AG04450 (cell line): ENCODE results near the gene EPB41L2. TPM values are rescaled to one million over a fixed set of nuclear protein-coding genes. Genes with fewer than 3 reads are reported as not detected.

Experiments used
- CTCF ChIA-PET: fragments of 300-600, 350-600 bp; formaldehyde crosslinking; extraction: SDS; loops from one replicate; lab custom pipeline; 2022; ENCODE audit warnings: antibody characterized with exemption, inconsistent platforms; lab: Charles Lee
- POLR2A ChIA-PET: fragments of 350-600 bp; formaldehyde crosslinking; extraction: SDS; loops from one replicate; lab custom pipeline; 2021; ENCODE audit warnings: antibody characterized with exemption, inconsistent platforms; lab: Yijun Ruan, JAX
- DNase-seq: peaks from one replicate; pipeline ENCODE4 v3.0.0-alpha.2; 2011; ENCODE audit warnings: low read depth, low spot score
- H3K27ac ChIP-seq: one replicate; pipeline ENCODE4 v1.5.1; 2012; ENCODE audit warnings: low read depth, low read length, control low read depth
- H3K27me3 ChIP-seq: one replicate; pipeline ENCODE4 v1.6.0; 2012; ENCODE audit warnings: low read length; ENCODE audit not compliant: control insufficient read depth, insufficient read depth
- H3K4me3 ChIP-seq: 2 replicates; pipeline ENCODE4 v1.5.1; 2011; ENCODE audit warnings: mild to moderate bottlenecking, low read depth, low read length, control low read depth
- H3K9me3 ChIP-seq: 2 replicates; pipeline ENCODE4 v1.5.1; 2012; ENCODE audit warnings: low read length; ENCODE audit not compliant: control insufficient read depth, insufficient read depth
- CTCF ChIP-seq: IDR thresholded peaks from 2 replicates; pipeline ENCODE4 v1.5.1; 2011; ENCODE audit warnings: low read depth, low read length, control low read depth, inconsistent platforms
- polyA plus RNA-seq: library from polyadenylated mRNA; depleted of rRNA; stranded (reverse); fragments of >200 nt; gene quantifications from 2 replicates; pipeline ENCODE4 v1.2.3, GENCODE V29; 2011

The EPB41L2 gene
- polyA plus RNA-seq, 1 experiment = 165 TPM

- CTCF ChIA-PET = interaction anchor here (0.6 to 1.2 kb wide), 2 partner anchors 49 to 138 kb away, joined by 3 to 4 read pairs; no protein-coding TSS in a partner anchor
- no peak overlapping the region for H3K27ac ChIP-seq
- no peak for DNase-seq
Observed at GRCh38 chr6:131068165-131068564, 5.1 kb upstream of the EPB41L2 start.

GRCh38 chr6:131067521-131067920 lies 4.5 kb upstream of the EPB41L2 start:
- Histone ChIP-seq H3K27me3 (no peaks in the 10 kb centered on the region), H3K4me3 (no peak overlapping the region), H3K27ac (no peak overlapping the region), H3K9me3 (no peaks in the 10 kb centered on the region; the same call in 1 of the 2 replicates)
- ChIA-PET CTCF (interaction anchor here (0.6 kb wide), 1 partner anchor 137 kb away, joined by 3 read pairs; no protein-coding TSS in a partner anchor), POLR2A (no interaction called here)
- no peak for TF ChIP-seq CTCF
- no peak for DNase-seq

More at GRCh38 chr6:131068165-131068564, 5.1 kb upstream of the EPB41L2 start:
- no peak for TF ChIP-seq CTCF
- POLR2A ChIA-PET = no interaction called here
- H3K9me3 ChIP-seq = no peaks in the 10 kb centered on the region
- no peak overlapping the region for H3K4me3 ChIP-seq
- no peaks in the 10 kb centered on the region for H3K27me3 ChIP-seq

DNA sequence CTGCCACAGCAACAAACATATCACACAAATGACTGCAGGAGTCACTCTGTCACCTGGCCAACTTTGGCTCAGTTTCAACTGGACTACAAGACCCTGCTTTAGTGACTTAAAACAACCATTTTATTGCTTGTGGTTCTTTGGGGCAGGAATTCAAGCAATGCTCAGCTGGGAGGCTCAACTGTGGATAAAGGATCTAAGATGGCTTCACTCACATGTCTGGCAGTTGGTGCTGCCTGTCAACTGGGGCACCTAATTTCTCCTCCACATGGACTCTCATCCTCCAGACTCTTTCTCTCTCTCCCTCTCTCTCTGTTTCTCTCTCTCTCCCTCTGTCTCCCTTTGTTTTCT lies 2.8 kb upstream of the EPB41L2 start:
- POLR2A ChIA-PET = no interaction called here

DNA sequence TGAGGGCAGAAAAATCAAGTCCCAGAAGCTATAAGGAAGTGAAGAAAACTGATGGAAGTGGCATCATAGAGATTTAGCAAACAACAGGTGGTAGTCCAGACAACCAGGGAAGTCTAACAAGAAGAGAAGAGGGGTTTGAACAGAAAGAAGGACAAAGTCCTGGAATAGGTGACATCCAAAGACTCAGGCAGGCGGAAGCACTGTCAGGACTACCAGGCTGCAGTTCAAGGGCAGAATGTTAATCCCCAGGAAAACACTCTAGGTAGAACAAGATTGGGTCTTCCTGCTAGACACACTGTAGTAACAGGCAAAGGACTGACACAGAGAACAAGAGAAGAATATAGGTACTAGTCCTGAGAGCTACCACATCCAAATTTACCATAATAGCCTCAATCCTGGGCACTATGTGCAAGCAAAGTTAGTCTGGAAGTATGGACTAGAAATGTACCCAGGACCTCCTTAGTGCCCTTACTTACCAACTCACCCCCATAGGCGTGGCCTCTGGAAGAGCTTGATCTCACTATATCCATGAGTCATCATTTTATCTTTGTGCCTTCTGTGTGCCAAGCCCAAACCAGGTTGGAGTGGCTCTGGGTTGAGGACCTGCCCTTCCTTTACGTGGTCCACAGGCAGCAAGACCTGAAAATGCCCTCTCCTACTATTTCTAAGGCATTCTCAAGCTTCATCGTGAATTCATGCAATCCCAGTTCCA lies 2.2 kb upstream of the EPB41L2 start:
- Histone ChIP-seq H3K4me3 (no peak overlapping the region), H3K27me3 (no peaks in the 10 kb centered on the region), H3K27ac (no peak overlapping the region), H3K9me3 (no peaks in the 10 kb centered on the region; the same call in 1 of the 2 replicates)
- TF ChIP-seq CTCF = no peak
- no peak for DNase-seq
- POLR2A ChIA-PET = no interaction called here
- CTCF ChIA-PET = interaction anchor here (0.6 to 1.2 kb wide), 2 partner anchors 180 to 758 kb away, joined by 3 to 4 read pairs; no protein-coding TSS in a partner anchor

More for the DNA sequence above, 2.8 kb upstream of the EPB41L2 start:
- no peaks in the 10 kb centered on the region; the same call in 1 of the 2 replicates for H3K9me3 ChIP-seq
- CTCF ChIA-PET = interaction anchor here (1.2 kb wide), 1 partner anchor 181 kb away, joined by 4 read pairs; no protein-coding TSS in a partner anchor
- no peak for DNase-seq
- H3K27ac ChIP-seq = no peak overlapping the region
- H3K4me3 ChIP-seq = no peak overlapping the region
- H3K27me3 ChIP-seq = no peaks in the 10 kb centered on the region
- no peak for TF ChIP-seq CTCF

DNA sequence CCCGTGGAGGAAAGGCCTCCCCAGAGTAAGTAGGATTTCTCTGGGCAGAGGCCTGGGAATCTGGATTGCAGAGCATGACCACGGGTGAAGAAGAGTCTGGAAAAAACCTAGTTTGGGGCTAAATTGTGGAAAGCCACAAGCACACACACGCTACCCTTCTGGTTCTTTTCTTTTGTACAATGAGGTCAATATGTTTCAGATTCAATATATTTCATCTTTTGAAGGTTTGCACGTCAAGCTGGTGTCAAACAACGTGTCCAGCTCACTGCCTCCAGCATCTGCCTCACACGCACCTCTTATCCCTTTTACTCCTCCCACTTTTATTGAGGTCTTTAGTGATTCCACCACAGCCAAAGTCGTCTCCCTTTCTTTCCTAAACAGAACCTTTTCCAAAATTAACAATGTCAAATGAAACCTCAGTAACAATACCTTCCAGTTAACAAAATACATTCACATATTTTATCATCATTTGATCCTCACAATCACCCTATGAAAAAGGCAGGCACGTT lies 773 bp upstream of the EPB41L2 start:
- peak overlapping the region; percentile 62 for H3K4me3 ChIP-seq
- ChIA-PET POLR2A (interaction anchor here (0.6 to 1.2 kb wide), 2 partner anchors 38 to 174 kb away, joined by 4 read pairs; no protein-coding TSS in a partner anchor), CTCF (interaction anchor here (0.6 kb wide), 1 partner anchor 179 kb away, joined by 3 read pairs; no protein-coding TSS in a partner anchor)
- no peak for TF ChIP-seq CTCF
- no peak for DNase-seq
- H3K27me3 ChIP-seq = no peaks in the 10 kb centered on the region
- no peaks in the 10 kb centered on the region; the same call in 1 of the 2 replicates for H3K9me3 ChIP-seq
- H3K27ac ChIP-seq = peak overlapping the region; percentile 78
